Choroid plexus epithelial cell (primary cell): ENCODE data around the gene OR10V1.
"Not testable (repeated sequence)": the region's sequence is repeated elsewhere in the genome, so short reads cannot be mapped to it uniquely, and the experiment has no call there.

Source experiments
- DNase-seq: peaks from one replicate; pipeline ENCODE4 v3.0.0-alpha.2; 2010; ENCODE audit warnings: low read depth
- H3K4me3 ChIP-seq: 2 replicates; pipeline ENCODE4 v1.5.1; 2011; ENCODE audit warnings: low read depth, mild to moderate bottlenecking, control low read depth, low read length, moderate library complexity
- TF ChIP-seq, protein P1 (sequence below): conservative IDR thresholded peaks from 2 replicates; pipeline ENCODE4 v1.5.1; 2011; ENCODE audit warnings: low read depth, mild to moderate bottlenecking, control low read depth, inconsistent platforms, low read length, moderate library complexity

OR10V1 gene

GRCh38 chr11:59716051-59716450 is 2.4 kb upstream of the OR10V1 start:
- TF ChIP-seq, protein P1, sequence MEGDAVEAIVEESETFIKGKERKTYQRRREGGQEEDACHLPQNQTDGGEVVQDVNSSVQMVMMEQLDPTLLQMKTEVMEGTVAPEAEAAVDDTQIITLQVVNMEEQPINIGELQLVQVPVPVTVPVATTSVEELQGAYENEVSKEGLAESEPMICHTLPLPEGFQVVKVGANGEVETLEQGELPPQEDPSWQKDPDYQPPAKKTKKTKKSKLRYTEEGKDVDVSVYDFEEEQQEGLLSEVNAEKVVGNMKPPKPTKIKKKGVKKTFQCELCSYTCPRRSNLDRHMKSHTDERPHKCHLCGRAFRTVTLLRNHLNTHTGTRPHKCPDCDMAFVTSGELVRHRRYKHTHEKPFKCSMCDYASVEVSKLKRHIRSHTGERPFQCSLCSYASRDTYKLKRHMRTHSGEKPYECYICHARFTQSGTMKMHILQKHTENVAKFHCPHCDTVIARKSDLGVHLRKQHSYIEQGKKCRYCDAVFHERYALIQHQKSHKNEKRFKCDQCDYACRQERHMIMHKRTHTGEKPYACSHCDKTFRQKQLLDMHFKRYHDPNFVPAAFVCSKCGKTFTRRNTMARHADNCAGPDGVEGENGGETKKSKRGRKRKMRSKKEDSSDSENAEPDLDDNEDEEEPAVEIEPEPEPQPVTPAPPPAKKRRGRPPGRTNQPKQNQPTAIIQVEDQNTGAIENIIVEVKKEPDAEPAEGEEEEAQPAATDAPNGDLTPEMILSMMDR, result no peak
- DNase-seq, result no peak

GRCh38 chr11:59710136-59710847 is 3.4 kb downstream of the OR10V1 start:
- H3K4me3 ChIP-seq, result no peak overlapping the region
- DNase-seq, result no peak
- TF ChIP-seq, protein P1, result no peak

More at GRCh38 chr11:59716051-59716450, 2.4 kb upstream of the OR10V1 start:
- H3K4me3 ChIP-seq, result no peak overlapping the region

- TF ChIP-seq, protein P1, result no peak
- no peak overlapping the region for H3K4me3 ChIP-seq
- DNase-seq, result peak; percentile 27
Observed at GRCh38 chr11:59708537-59708936, 5.1 kb downstream of the OR10V1 start.

- no peak overlapping the region for H3K4me3 ChIP-seq
- DNase-seq, result no peak
- TF ChIP-seq, protein P1, result no peak
Observed at GRCh38 chr11:59707371-59707770, 6.3 kb downstream of the OR10V1 start.

DNA sequence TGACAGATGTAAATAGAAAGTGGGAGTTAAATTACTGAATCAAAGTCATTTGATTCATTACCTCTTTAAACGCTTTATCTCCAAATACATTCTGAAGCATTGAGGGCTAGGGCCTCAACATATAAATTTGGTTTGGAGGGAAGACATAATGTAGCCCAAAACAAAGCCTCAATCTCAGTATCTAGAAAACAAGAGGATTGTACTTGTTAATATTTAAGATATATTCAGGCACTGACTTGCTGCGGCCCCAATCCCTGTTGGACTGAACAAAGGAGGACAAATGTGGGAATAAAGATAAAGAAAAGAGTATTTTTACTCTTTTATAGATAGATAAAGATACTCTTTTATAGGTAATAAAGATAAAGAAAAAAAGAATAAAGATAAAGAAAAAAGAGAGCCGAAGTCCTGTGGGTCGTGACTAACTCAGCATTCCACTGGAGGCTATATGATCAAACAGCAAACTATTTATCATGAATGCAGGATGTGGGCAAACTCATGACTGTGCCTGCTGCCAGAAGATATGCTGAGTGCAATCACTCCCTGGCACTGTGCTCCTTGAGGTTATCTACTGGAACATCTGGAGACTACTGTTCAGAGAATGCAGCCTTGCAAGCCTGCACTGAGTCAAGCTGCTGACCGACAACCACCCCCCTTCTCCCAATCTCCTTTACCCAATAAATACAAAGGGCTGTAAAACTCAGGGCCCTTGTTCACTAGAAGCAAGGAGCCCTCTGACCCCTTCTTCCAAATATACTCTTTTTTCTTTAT is 6.9 kb downstream of the OR10V1 start:
- peak; percentile 83 for DNase-seq
- no peak overlapping the region for H3K4me3 ChIP-seq
- TF ChIP-seq, protein P1, result no peak

DNA sequence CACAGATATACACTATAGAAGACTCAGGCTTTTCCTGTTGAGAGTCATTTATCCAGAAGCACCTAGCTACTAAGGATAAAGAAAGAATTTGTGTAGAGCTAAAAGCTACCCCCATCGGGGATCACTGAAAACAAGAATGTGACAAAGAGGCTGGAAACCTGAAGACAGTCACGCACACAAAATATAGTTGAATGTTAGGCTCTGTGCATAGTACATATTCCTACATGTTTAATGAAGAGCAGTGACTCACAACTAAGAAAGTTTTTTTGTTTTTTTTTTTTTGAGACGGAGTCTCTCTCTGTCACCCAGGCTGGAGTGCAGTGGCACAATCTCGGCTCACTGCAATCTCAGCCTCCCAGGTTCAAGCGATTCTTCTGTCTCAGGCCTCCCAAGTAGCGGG is 8.4 kb downstream of the OR10V1 start:
- TF ChIP-seq, protein P1, result no peak
- no peak for DNase-seq
- no peak overlapping the region for H3K4me3 ChIP-seq

- not testable (repeated sequence) for H3K4me3 ChIP-seq, DNase-seq
Observed at GRCh38 chr11:59703515-59703914, 10.1 kb downstream of the OR10V1 start.

DNA sequence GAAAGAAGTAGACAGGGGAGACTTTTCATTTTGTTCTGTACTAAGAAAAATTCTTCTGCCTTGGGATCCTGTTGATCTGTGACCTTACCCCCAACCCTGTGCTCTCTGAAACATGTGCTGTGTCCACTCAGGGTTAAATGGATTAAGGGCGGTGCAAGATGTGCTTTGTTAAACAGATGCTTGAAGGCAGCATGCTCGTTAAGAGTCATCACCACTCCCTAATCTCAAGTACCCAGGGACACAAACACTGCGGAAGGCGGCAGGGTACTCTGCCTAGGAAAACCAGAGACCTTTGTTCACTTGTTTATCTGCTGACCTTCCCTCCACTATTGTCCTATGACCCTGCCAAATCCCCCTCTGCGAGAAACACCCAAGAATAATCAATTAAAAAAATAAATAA is 13.5 kb downstream of the OR10V1 start:
- not testable (repeated sequence) for H3K4me3 ChIP-seq, DNase-seq
